Bronchial epithelial cell (primary cell): ENCODE results near the gene CNIH1. TPM values are rescaled to one million over a fixed set of nuclear protein-coding genes. Genes with fewer than 3 reads are reported as not detected.

Source experiments
- DNase-seq: peaks from one replicate; pipeline ENCODE4 v3.0.0-alpha.2; 2010; ENCODE audit warnings: low read depth
- FAIRE-seq: peaks from 2 replicates; lab custom pipeline; 2011; peaks lifted over from hg19 to GRCh38; lab: Jason Lieb, UNC
- H3K27me3 ChIP-seq: 2 replicates; pipeline ENCODE4 v1.5.1; 2011; ENCODE audit warnings: low read length; ENCODE audit not compliant: control insufficient read depth, insufficient read depth
- H3K36me3 ChIP-seq: 2 replicates; pipeline ENCODE4 v1.5.1; 2011; ENCODE audit warnings: low read length; ENCODE audit not compliant: control insufficient read depth, insufficient read depth
- H3K4me3 ChIP-seq: 2 replicates; pipeline ENCODE4 v1.5.1; 2011; ENCODE audit warnings: mild to moderate bottlenecking, low read depth, low read length, control low read depth
- CTCF ChIP-seq: IDR thresholded peaks from 2 replicates; pipeline ENCODE4 v1.5.1; 2011; ENCODE audit warnings: mild to moderate bottlenecking, moderate library complexity, low read length, control low read depth, inconsistent platforms; ENCODE audit not compliant: insufficient read depth, severe bottlenecking
- total RNA-seq: library from RNA; depleted of rRNA; stranded (reverse); fragments of >200 nt; gene quantifications from 2 replicates; pipeline ENCODE4 v1.2.1, GENCODE V29; 2014

The CNIH1 gene
- total RNA-seq, 1 donor from 2014 or later = 125 TPM

GRCh38 chr14:54488318-54488645, 47.1 kb upstream of the CNIH1 start:
- TF ChIP-seq CTCF = peak; percentile 23
- no peak for FAIRE-seq
- peak; percentile 17 for DNase-seq

GRCh38 chr14:54487771-54488170, 46.6 kb upstream of the CNIH1 start:
- TF ChIP-seq CTCF = no peak
- H3K27me3 ChIP-seq = no peaks in the 10 kb centered on the region
- peaks cover 2% of the 10 kb centered on the region for H3K36me3 ChIP-seq
- DNase-seq (peak; percentile 45), FAIRE-seq (no peak)
- peak overlapping the region; percentile 94 for H3K4me3 ChIP-seq

More at GRCh38 chr14:54488318-54488645, 47.1 kb upstream of the CNIH1 start:
- Histone ChIP-seq H3K4me3 (peak overlapping the region; percentile 94), H3K27me3 (no peaks in the 10 kb centered on the region), H3K36me3 (peaks cover 2% of the 10 kb centered on the region)

GRCh38 chr14:54486685-54487084, 45.5 kb upstream of the CNIH1 start:
- no peaks in the 10 kb centered on the region for H3K27me3 ChIP-seq
- peak; percentile 25 for DNase-seq
- no peak for FAIRE-seq
- TF ChIP-seq CTCF = no peak
- H3K36me3 ChIP-seq = peaks cover 2% of the 10 kb centered on the region
- no peak overlapping the region for H3K4me3 ChIP-seq

GRCh38 chr14:54483846-54484245, 42.7 kb upstream of the CNIH1 start:
- no peak for TF ChIP-seq CTCF
- H3K4me3 ChIP-seq = no peak overlapping the region
- peaks cover 3% of the 10 kb centered on the region for H3K36me3 ChIP-seq
- DNase-seq = no peak
- no peaks in the 10 kb centered on the region for H3K27me3 ChIP-seq
- no peak for FAIRE-seq

GRCh38 chr14:54483073-54483745, 42.0 kb upstream of the CNIH1 start:
- Histone ChIP-seq H3K27me3 (no peaks in the 10 kb centered on the region), H3K36me3 (peaks cover 4% of the 10 kb centered on the region), H3K4me3 (no peak overlapping the region)
- no peak for TF ChIP-seq CTCF
- DNase-seq = no peak
- no peak for FAIRE-seq

GRCh38 chr14:54481695-54482094, 40.5 kb upstream of the CNIH1 start:
- Histone ChIP-seq H3K36me3 (peaks cover 4% of the 10 kb centered on the region), H3K4me3 (no peak overlapping the region), H3K27me3 (no peaks in the 10 kb centered on the region)
- FAIRE-seq = no peak
- DNase-seq = peak; percentile 77
- TF ChIP-seq CTCF = no peak
